Measurements from ENCODE around the gene CUTA.

DNA sequence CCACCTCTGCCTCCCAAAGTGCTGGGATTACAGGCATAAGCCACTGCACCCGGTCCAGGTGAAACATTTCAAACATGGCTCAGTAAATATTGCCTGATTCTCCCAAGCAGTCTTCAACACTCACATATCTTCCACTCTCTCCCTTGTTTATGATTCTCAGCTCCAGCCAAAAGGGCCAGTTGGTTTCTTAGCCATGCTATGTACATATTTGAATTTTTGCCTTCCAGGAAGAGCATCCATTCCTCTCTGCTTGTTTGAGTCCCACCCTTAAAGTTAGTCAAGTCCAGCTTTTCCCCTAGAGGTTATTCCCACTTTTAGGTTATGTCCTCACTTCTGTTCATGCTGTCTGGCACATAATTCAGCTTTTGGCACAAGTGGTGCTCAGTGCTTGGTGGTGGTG lies 20.4 kb downstream of the CUTA start:
- TF ChIP-seq GATA2 (IDR thresholded peaks at IDR 0.05; ENCODE audit: low read depth, low read length) (no peak), GATA3 (IDR thresholded peaks at IDR 0.05; ENCODE audit: low read depth, low read length) (no peak)

Measured in SH-SY5Y (cell line).